GM12892 (cell line): ENCODE measurements around the gene ANKRD55.

ENCODE experiments used
- POLR2A ChIP-seq: IDR thresholded peaks from 2 replicates; pipeline ENCODE4 v1.6.1; 2011; ENCODE audit warnings: low read depth, low read length, control low read depth
- TAF1 ChIP-seq: IDR thresholded peaks from 2 replicates; pipeline ENCODE4 v1.6.1; 2011; ENCODE audit warnings: low read depth, mild to moderate bottlenecking, control low read depth, low read length, borderline replicate concordance

DNA sequence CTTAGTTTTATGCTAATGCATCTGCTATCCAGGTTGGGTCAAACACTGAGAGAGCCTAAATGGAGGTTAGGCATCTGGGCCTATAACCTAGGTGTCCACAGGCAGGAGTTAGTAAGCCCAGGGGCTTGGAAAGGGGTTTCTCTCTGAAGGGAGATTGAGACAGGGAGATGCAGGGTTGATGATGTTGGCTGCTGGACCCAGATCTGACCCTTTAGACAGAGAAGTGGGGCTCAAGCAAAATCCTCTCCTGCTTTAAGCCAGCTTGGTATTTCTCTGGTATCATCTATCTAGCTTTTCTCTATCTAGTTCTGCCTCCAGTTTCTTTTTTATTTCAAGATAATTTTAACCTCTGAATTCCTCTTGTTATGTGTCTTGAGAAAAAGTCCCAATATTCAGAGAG is 18.3 kb upstream of the ANKRD55 start:
- no peak for TF ChIP-seq TAF1
- no peak for TF ChIP-seq POLR2A
